T47D (cell line): ENCODE data around the gene CNOT6L.

Experiments
- DNase-seq, 2 experiments: peaks; one replicate each; pipeline versions ENCODE4 v3.0.0 to v3.0.0-alpha.2; 2011 to 2012; ENCODE audit warnings: low read depth in 1 of 2, low spot score in 1 of 2
- JUND ChIP-seq: IDR thresholded peaks from 2 replicates; pipeline ENCODE4 v1.6.1; 2012; ENCODE audit warnings: low read depth
- in situ Hi-C: cut with HindIII; loops from 2 replicates; pipeline ENCODE4 v1.10.0; 2016; ENCODE audit warnings: low sequenced_read_pairs, low pct_unique_long_range_greater_than_20kb

Gene CNOT6L

DNA sequence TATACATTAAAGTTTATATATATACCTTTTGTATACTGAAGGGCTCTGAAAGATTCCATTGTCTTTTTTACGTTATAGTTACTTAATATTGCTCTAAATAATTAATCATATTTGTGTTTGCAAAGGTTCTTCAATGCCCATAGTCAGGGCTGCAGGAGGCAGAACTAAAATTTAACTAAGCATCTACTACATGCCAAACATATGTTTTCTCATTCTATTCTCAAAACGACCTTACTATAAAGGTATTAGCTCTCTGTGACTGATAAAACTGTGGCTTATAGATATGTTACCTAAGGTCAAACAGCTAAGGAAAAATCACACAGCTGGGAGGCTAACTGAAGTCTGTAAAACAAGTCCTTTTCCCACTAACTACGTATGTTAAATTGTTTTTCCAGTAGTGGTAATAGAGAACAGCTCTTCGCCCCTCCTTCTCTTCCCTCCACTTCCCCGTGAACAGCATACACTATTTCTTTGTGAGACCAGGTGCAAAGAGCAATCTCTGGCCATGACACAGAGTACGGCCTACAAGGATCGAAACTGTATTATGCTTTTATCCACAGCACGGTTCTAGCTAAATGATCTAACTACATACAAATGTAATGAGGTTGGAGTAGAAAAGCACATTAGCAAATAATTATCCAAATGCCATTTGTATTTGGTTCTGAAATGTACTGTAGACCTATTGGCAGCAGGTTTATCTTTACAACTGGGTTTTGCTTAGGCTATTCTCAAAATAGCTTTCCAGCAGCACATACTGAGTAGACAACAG lies 1.7 kb downstream of the CNOT6L start:
- DNase-seq: peak in 1 of 2 experiments; percentile 7
- in situ Hi-C loops: no loop called here

DNA sequence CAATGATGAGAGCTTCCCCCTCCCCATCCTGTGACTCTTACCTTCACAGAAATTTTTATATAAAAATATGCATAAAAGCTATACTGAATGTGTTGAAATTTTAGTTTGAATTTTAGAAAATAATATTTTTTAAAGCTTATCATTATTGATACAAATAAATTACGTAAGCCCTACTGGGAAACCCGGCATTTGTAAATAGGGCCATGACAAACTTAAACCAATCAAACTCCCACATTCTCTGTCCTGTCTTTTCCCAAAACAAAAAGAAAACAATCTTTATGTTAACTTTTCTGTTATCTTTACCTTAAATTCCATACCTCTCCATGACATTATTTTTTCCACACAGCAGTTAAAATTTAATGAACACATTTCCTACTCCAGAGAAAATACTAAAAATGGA lies 2.6 kb downstream of the CNOT6L start:
- no peak for DNase-seq
- in situ Hi-C loops: no loop called here
- TF ChIP-seq JUND: no peak

More for the DNA sequence above, 1.7 kb downstream of the CNOT6L start:
- no peak for TF ChIP-seq JUND

DNA sequence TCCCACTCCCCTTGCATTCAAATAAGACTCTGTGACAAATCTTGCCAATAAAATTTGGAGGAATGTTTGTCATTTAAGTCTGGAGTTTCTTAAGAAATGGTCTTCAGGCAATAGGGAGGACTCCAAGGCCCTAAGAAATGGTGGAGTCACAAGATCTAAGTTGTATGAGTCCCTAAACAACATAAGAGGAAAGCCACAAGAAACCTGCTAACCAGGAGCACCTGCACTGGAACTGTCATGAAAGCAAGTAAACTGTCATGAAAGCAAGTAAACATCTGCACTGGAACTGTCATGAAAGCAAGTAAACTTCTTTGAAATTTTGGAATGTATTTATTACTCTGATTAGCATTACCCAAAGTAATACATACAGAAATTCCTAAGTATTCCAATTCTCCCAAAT lies 3.5 kb downstream of the CNOT6L start:
- in situ Hi-C loops: no loop called here
- DNase-seq: no peak
- TF ChIP-seq JUND: no peak

GRCh38 chr4:77805840-77806239 lies 13.3 kb downstream of the CNOT6L start:
- no peak for TF ChIP-seq JUND
- in situ Hi-C loops: no loop called here
- no peak for DNase-seq

DNA sequence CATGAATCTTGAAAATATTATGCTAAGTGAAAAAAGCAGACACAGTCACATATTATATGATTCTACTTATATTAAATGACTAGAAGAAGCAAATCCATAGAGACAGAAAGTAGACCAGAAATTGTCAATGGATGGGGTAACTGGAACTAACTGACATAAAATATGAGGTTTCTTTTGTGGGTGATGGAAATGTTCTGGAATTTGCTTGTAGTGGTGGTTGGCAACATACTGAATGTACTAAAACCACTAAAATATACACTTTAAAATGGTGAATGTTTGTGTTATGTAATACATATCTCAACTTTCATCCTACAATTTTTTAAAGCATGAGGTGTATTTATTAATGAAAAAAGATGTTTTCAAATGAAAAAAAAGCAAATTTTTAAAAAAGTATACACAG lies 14.7 kb downstream of the CNOT6L start:
- no peak for TF ChIP-seq JUND
- in situ Hi-C loops: no loop called here

DNA sequence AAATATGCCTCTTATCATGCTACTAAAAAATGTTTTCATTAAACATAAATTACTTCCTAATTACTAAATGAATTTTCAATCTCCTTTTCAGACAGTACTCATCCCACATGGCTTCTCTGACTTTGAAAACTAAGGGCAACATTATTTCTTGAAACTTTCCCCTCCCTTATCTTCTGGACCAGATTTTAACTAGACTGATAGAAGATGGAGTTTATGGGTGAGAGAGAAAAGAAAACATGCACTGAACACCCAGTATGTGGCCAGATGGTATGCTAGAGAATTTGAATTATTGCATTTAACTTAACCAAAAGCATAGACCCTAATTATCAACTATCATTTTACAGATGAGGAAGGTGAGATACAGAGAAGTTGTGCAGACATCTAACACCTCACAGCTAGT lies 16.8 kb downstream of the CNOT6L start:
- in situ Hi-C loops: no loop called here
- no peak for DNase-seq
- TF ChIP-seq JUND: no peak

More for the DNA sequence above, 14.7 kb downstream of the CNOT6L start:
- no peak for DNase-seq

DNA sequence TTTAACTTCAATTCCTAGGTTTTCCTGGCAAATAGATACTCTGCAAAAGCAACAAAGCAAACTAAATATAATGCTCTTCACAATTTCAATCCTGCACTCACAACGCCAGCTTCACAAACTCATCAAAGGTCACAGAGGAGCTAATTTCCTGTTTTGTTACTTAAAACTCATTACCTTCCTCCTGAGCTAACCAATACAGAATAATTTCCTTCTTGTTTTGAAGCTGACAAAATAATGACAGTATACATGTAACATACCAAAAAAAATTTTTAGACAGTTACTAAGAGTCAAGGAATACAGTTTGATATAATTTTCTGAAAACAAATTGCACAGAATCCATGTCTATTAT lies 17.9 kb downstream of the CNOT6L start:
- in situ Hi-C loops: no loop called here
- TF ChIP-seq JUND: no peak
- DNase-seq: no peak

DNA sequence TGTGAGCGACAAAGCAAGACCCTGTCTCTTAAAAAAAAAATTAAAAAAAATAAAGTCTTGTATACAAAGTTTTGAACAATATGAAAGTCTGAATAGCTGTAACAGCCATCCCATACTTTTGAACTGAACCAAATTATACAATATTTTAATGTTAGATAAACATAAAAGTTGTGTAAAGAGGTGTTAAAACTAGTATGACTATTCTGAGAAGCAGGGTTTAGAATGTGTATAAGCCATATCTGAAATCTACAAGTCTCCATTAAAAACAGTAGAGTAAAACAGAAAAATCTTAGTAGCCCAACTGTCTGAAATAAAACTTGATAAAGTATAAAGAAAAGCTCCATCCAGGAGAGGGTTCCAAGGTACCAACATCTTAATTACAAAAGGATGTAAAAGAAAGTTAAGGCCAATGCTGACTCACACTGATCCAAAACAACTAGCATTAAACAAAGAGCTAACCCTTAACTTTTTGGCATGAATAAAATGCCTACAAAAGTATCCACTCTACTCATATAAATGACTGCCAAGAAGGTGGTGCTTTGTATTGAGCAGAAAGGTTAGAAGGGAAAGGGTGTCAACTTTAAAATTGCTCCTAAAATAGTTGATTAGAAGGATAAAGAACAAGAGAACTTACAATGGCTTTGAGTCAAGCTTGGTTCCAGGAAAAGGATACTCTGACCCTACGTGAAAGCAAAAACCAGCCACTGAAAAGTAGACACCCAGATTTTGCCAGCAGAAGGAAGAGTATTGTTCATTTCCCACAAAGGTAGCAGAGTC lies 18.5 kb downstream of the CNOT6L start:
- DNase-seq: no peak
- no peak for TF ChIP-seq JUND
- in situ Hi-C loops: no loop called here

GRCh38 chr4:77800077-77800476 lies 19.1 kb downstream of the CNOT6L start:
- TF ChIP-seq JUND: no peak
- in situ Hi-C loops: no loop called here
- no peak for DNase-seq

DNA sequence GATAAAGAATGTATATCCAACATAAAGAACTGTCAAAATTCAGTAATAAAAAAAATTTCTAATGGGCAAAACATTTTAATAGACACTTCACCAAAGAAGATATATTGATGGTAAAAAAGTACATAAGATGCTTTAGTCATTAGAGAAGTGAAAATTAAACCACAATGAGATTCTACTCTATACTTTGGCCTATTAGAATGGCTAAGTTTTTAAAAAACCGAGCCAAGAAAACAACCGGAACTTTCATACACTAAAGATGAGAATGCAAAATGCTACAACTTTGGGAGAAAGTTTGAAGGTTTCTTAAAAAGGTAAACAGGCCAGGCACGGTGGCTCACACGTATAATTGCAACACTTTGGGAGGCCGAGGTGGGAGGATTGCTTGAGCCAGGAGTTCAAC lies 20.8 kb downstream of the CNOT6L start:
- TF ChIP-seq JUND: no peak
- no peak for DNase-seq
- in situ Hi-C loops: no loop called here

DNA sequence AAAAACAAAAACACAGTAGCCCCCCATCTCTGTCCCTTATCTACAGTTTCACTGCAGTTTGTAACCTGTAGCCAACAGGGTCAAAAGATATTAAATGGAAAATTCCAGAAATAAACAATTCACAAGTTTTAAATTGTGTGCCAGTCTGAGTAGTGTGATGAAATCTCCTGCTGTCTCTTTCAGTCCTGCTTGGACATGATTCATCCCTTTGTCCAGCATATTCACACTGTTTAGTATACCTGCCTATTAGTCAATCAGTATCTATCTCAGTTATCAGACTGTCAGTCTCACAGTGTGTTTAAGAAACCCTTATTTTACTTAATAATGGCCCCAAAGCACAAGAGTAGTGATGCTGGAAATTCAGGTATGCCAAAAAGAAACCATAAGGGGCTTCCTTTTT lies 21.9 kb downstream of the CNOT6L start:
- no peak for TF ChIP-seq JUND
- in situ Hi-C loops: no loop called here
- DNase-seq: no peak

DNA sequence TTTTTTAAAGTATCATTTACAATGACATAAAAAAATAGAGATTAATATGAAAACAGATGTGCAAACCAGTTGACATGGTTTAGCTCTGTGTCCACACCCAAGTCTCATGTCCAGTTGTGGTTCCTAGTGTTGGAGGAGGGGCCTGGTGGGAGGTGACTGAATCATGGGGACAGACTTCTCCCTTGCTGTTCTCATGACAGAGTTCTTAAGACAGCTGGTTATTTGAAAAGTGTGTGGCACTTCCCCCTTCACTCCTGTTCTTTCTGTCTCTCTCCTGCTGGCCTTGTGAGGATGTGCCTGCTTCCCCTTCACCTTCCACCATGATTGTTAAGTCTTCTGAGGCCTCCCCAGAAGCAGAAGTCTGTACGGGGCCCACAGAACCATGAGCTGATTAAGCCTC lies 23.8 kb downstream of the CNOT6L start:
- TF ChIP-seq JUND: no peak
- DNase-seq: no peak
- in situ Hi-C loops: no loop called here

DNA sequence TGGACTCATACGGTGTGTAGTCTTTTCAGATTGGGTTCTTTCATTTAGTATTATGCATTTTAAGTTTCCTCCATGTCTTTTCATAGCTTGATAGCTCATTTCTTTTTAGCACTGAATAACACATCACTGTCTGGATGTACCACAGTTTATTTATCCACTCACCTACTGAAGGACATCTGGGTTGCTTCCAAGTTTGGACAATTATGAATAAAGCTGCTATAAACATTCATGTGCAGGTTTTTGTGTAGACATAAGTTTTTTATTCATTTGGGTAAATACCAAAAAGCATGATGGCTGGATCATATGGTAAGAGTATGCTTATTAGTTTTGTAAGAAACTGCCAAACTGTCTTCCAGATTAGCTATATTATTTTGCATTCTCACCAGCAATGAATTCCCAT lies 29.0 kb downstream of the CNOT6L start:
- TF ChIP-seq JUND: no peak
- DNase-seq: no peak
- in situ Hi-C loops: no loop called here

GRCh38 chr4:77788990-77789389 lies 30.2 kb downstream of the CNOT6L start:
- DNase-seq: no peak
- in situ Hi-C loops: no loop called here
- TF ChIP-seq JUND: no peak
